ENCODE data around the gene GIMAP8.

GRCh38 chr7:150410680-150411346 lies 39.6 kb upstream of the GIMAP8 start:
- TF ChIP-seq CTCF (IDR thresholded peaks at IDR 0.05; ENCODE audit: insufficient read depth, low read length) (no peak), POLR2AphosphoS5 (IDR thresholded peaks at IDR 0.05; ENCODE audit: low read depth) (no peak), SPI1 (IDR thresholded peaks at IDR 0.05; ENCODE audit: borderline replicate concordance, low read depth) (no peak)
